ENCODE data around the gene KCNJ11.

The KCNJ11 gene

DNA sequence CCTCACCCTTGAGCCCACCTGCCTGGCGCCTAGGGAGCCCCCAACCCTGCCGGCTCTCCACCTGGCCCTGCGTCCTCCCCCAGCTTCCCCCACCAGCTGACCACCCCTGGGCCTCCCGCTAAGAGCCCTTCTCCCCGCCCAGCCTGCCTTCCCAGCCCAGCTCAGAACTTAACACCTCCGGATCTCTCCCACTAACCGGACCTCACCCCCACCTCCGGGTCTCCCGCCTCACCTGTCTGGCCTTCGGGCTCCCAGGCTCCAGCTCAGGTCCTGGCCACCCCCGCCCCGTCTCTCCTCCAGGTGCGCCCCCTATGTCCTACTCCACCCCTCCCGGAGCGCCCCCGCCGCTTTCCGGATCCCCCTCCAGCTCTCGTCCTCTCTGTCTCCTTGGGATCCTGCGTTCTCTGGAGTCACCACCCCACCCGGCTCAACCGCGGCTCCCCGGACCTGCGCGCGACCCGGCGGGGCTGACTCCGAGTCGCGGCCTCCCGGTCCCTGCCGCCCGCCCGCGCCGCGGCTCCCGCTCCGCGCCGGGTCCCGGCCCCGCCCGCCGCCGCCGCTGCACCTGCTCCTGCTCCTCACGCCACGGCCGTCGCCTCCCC, at the start of gene KCNJ11:
TSS of gene KCNJ11 (minus strand) at position 51 of the 602 bp plus-strand sequence. CDS start 568 bp downstream, outside the sequence.
- TF ChIP-seq, protein P1, sequence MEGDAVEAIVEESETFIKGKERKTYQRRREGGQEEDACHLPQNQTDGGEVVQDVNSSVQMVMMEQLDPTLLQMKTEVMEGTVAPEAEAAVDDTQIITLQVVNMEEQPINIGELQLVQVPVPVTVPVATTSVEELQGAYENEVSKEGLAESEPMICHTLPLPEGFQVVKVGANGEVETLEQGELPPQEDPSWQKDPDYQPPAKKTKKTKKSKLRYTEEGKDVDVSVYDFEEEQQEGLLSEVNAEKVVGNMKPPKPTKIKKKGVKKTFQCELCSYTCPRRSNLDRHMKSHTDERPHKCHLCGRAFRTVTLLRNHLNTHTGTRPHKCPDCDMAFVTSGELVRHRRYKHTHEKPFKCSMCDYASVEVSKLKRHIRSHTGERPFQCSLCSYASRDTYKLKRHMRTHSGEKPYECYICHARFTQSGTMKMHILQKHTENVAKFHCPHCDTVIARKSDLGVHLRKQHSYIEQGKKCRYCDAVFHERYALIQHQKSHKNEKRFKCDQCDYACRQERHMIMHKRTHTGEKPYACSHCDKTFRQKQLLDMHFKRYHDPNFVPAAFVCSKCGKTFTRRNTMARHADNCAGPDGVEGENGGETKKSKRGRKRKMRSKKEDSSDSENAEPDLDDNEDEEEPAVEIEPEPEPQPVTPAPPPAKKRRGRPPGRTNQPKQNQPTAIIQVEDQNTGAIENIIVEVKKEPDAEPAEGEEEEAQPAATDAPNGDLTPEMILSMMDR (IDR thresholded peaks at IDR 0.05), result no peak
- TF ChIP-seq ZFX (IDR thresholded peaks at IDR 0.05; ENCODE audit: borderline replicate concordance), result no peak
- H3K27ac ChIP-seq, result peak within 1 kb of the TSS; percentile 54

DNA sequence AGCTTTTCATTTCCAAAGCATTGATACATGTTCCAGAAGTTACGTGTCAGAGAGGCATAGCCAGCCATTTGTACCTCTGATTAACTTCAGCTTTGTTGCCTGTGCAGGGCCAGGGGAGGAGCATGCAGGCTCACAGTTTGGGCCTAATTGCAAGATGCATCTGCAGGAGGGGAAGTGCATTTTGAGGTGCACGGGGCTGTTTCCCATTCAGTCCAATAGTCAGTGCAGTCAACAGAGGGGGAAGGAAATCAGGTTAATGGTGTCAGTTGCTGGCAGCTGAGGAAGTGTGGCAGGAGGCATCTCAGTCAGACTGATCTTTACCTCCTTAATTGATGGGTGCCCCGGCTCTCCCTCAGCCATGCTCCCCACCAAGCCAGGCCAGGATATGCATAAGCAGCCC, 48.9 kb upstream of the KCNJ11 start:
- no peak overlapping the region for H3K27ac ChIP-seq
- no peak for TF ChIP-seq ZFX (IDR thresholded peaks at IDR 0.05; ENCODE audit: borderline replicate concordance)
- TF ChIP-seq, protein P1 (IDR thresholded peaks at IDR 0.05), result no peak

DNA sequence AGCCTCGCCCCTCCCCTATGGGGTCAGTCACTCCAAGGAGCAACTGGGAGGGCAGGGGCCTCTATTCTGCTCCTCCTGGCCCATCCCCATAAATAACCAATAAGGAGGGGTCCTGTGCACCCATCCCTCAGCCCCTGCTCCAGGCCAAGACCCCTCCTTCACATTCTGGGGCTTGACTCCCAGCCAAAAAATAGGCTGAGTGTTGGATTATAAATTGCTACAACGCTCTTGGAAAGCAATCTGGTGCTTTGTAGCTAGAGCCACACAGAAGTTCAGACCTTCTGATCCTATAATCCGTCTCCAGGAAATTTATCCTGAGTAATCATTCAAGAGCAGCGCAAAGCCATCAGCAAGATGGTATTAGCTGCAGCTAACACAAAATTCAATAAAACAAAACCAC, 45.6 kb upstream of the KCNJ11 start:
- TF ChIP-seq, protein P1 (IDR thresholded peaks at IDR 0.05), result no peak
- TF ChIP-seq ZFX (IDR thresholded peaks at IDR 0.05; ENCODE audit: borderline replicate concordance), result no peak
- H3K27ac ChIP-seq, result no peak overlapping the region

DNA sequence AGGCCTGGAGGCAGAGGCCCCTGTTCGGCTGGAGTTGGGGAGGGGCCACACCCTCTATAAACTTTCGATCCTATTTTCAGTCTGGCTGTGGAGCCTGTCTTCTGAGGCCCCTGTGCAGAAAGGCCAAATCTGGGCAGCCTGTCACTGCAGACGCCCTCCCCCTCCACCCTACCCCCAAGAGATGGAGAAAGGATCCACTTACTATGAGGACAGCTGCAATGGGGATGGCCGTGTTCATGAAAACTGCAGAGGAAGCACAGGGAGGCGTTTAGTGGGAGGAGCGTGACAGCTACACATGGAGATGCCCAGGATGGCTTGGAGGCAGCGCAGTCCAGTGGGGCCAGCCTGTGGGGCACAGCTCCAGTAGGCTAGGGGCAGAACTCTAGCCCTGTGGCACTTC, 43.5 kb upstream of the KCNJ11 start:
- TF ChIP-seq, protein P1 (IDR thresholded peaks at IDR 0.05), result no peak
- TF ChIP-seq ZFX (IDR thresholded peaks at IDR 0.05; ENCODE audit: borderline replicate concordance), result no peak
- H3K27ac ChIP-seq, result no peak overlapping the region

DNA sequence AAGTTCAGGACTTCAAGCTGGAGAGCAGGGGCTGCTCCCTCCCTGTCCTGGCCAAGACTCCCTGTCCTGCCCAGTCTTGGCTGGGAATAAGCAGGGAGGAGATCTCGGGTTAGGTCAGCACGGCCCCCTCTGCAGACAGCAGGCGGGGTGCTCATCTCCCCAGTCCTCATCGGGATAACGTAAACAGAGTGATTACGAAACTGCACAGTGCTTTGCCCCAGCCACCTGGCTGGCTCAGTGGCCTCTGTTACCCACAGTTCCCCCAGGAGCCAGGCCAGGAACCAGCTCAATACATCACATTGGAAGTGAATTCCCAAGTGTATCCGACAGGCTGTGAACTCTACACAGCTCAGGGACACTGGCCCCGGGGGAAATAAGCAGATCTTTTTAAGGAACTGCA, 42.7 kb upstream of the KCNJ11 start:
- TF ChIP-seq, protein P1 (IDR thresholded peaks at IDR 0.05), result no peak
- no peak for TF ChIP-seq ZFX (IDR thresholded peaks at IDR 0.05; ENCODE audit: borderline replicate concordance)
- no peak overlapping the region for H3K27ac ChIP-seq

DNA sequence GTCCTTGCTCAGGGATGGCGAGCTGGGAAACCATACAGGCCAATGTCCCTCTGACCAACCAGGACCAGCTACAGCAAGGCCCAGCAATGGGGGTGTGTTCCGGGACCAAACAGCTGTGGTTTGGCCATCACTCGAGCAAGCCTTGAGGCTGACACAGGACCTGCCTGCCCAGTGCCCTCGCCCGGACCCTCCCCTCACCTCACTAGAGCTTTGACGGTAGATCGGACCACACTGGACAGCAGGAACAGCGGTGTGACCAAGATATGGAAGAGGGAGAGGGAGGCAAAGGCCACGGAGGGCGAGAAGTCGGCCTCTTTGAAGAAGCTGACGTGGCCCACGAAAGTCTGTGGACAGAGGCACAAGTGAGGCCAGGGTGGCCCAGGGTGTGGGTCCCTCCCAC, 42.2 kb upstream of the KCNJ11 start:
- TF ChIP-seq ZFX (IDR thresholded peaks at IDR 0.05; ENCODE audit: borderline replicate concordance), result no peak
- TF ChIP-seq, protein P1 (IDR thresholded peaks at IDR 0.05), result no peak
- H3K27ac ChIP-seq, result no peak overlapping the region

DNA sequence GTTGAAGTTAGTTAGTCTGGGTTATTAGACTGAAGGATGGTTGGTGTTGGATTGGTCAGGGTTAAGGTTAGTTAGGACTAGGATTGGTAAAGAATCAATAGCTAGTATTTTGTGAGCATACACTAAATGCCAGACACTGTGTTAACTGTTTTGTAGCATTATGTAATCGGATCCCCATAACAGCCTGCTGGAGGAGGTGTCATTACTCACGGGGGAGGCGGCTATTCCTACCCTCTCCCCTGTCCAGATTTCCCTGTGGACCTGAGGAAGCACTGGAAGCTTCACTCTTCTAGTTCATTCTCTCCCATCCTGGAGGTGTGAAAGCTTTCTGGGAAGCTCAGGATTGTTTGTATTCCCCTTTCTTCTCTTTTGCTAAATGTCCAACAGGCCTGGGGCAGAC, 40.5 kb upstream of the KCNJ11 start:
- no peak overlapping the region for H3K27ac ChIP-seq
- TF ChIP-seq ZFX (IDR thresholded peaks at IDR 0.05; ENCODE audit: borderline replicate concordance), result no peak
- TF ChIP-seq, protein P1 (IDR thresholded peaks at IDR 0.05), result no peak
